Measurements from ENCODE around the gene TEDC2. TPM values are rescaled to one million over a fixed set of nuclear protein-coding genes. Genes with fewer than 3 reads are reported as not detected.
A peak's percentile ranks its signal among the peaks of the same experiment; 100 is the strongest.

TEDC2 gene
- polyA plus RNA-seq, 2 of the 4 experiments (the other 2 are of a cell fraction): 9.5 to 22.6 TPM

- ATAC-seq (no peak), FAIRE-seq (no peak), DNase-seq (ENCODE audit: low read depth in 1 of 2, low spot score in 1 of 2) (no peak)
- peak overlapping the region; percentile 29; the same call in 1 of the 3 replicates for H3K4me2 ChIP-seq
- no peak overlapping the region for H3K27ac ChIP-seq
- no peaks in the 10 kb centered on the region for H3K9me3 ChIP-seq
- H3K4me1 ChIP-seq: peaks cover 45% of the 10 kb centered on the region
- ChIA-PET CTCF (interaction anchor here (1.3 kb wide), 1 partner anchor 32 kb away, joined by 3 read pairs; no protein-coding TSS in a partner anchor), POLR2A (no interaction called here)
- 93% methylated on average over 25 of the region's 61 CpGs for WGBS (ENCODE audit: missing lambda C conversion rate)
- peak; percentile 27; the same call in 1 of the 2 replicates for TF ChIP-seq PBX3 (IDR thresholded peaks at IDR 0.05)
- TF ChIP-seq FOSL2 (IDR thresholded peaks at IDR 0.05): no peak
- no peak for TF ChIP-seq FOSL2 (CRISPR knock-in tag; IDR thresholded peaks at IDR 0.05)
- H3K4me3 ChIP-seq: no peak overlapping the region
Measured at GRCh38 chr16:2471653-2472487, 12.0 kb downstream of the TEDC2 start.

- TF ChIP-seq POLR2A (IDR thresholded peaks at IDR 0.05; ENCODE audit: low read length) (peak; percentile 20; the same call in 1 of the 2 replicates), KDM1A (IDR thresholded peaks at IDR 0.05; ENCODE audit: low read depth) (no peak), MAFK (IDR thresholded peaks at IDR 0.05; ENCODE audit: partially characterized antibody) (no peak)
- Histone ChIP-seq H3K4me2 (no peak overlapping the region), H3K9me3 (no peaks in the 10 kb centered on the region), H3K27ac (no peak overlapping the region), H3K4me3 (no peak overlapping the region), H3K4me1 (peaks cover 42% of the 10 kb centered on the region)
- DNase-seq (ENCODE audit: low read depth in 1 of 2, low spot score in 1 of 2) (no peak), FAIRE-seq (no peak), ATAC-seq (no peak)
- ChIA-PET CTCF (interaction anchor here (0.8 to 1.3 kb wide), 4 partner anchors 10 to 221 kb away, joined by 3 to 4 read pairs (median 3); partner anchors contain the start of genes CCNF and ECI1), POLR2A (no interaction called here)
- WGBS (ENCODE audit: missing lambda C conversion rate): 97% methylated on average over 17 of the region's 27 CpGs
Measured at GRCh38 chr16:2472488-2472864, 12.6 kb downstream of the TEDC2 start.

GRCh38 chr16:2472885-2473445 lies 13.1 kb downstream of the TEDC2 start:
- ATAC-seq (no peak), FAIRE-seq (no peak), DNase-seq (ENCODE audit: low read depth in 1 of 2, low spot score in 1 of 2) (no peak)
- Histone ChIP-seq H3K27ac (peak overlapping the region; percentile 97 to 99; a peak in 5 of 6 replicates), H3K4me3 (peak overlapping the region; percentile 98), H3K4me1 (peaks cover 41% of the 10 kb centered on the region), H3K9me3 (no peaks in the 10 kb centered on the region), H3K4me2 (peak overlapping the region; percentile 100)
- POLR2A ChIA-PET: interaction anchor here (0.6 kb wide), 1 partner anchor 204 kb away, joined by 4 read pairs; no protein-coding TSS in a partner anchor
- CTCF ChIA-PET: interaction anchor here (0.6 to 2.8 kb wide), 8 partner anchors 10 to 221 kb away, joined by 3 to 17 read pairs (median 4); partner anchors contain the start of genes ABCA3, CCNF, ECI1 and TEDC2
- TF ChIP-seq SREBF2 (IDR thresholded peaks at IDR 0.05): no peak
- WGBS (ENCODE audit: missing lambda C conversion rate): 88% methylated on average over 14 of the region's 14 CpGs

DNA sequence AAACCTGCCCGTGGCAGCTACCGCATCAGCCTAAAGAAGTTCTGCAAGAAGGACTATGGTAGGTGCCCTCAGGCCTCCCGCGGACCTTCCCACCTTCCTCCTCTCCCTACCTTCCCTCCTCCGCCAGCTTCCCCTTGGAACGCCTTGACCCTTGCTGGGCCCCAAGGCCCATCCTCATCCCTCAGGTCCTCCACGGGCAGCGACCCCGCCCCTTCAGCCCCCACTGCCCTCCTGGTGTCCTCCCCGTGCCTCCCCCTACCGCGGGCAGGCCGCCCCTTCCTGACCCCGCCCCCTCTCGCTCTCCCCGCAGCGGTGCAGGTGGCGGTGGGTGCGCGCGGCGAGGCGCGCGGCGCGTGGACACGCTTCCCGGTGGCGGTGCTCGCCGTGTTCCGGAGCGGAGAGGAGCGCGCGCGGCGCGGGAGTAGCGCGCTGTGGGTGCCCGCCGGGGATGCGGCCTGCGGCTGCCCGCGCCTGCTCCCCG lies 13.6 kb downstream of the TEDC2 start:
- peak in 1 of 2 experiments; percentile 31 for DNase-seq (ENCODE audit: low read depth in 1 of 2, low spot score in 1 of 2)
- TF ChIP-seq GATA3 (IDR thresholded peaks at IDR 0.05; ENCODE audit: borderline replicate concordance) (no peak), SMC3 (IDR thresholded peaks at IDR 0.05) (no peak), HEYL (CRISPR knock-in tag; IDR thresholded peaks at IDR 0.05) (no peak), HOXB5 (CRISPR knock-in tag; IDR thresholded peaks at IDR 0.05) (no peak), TFCP2L1 (CRISPR knock-in tag; IDR thresholded peaks at IDR 0.05) (no peak), ATOH8 (CRISPR knock-in tag; IDR thresholded peaks at IDR 0.05; ENCODE audit: low read depth) (no peak), PBX3 (IDR thresholded peaks at IDR 0.05) (0 out of 2 replicates have a peak, but pooled peaks have one; percentile 42), POLR2A (IDR thresholded peaks at IDR 0.05; ENCODE audit: low read length) (no peak)
- FAIRE-seq: no peak
- Histone ChIP-seq H3K4me1 (peaks cover 35% of the 10 kb centered on the region), H3K27ac (peak overlapping the region; percentile 97 to 99), H3K9me3 (no peaks in the 10 kb centered on the region), H3K4me2 (peak overlapping the region; percentile 100), H3K4me3 (peak overlapping the region; percentile 98)
- POLR2A ChIA-PET: interaction anchor here (0.6 to 1.9 kb wide), 2 partner anchors 43 to 205 kb away, joined by 4 to 9 read pairs; partner anchors contain the start of gene CCNF
- 35% methylated on average over 8 of the region's 49 CpGs for WGBS (ENCODE audit: missing lambda C conversion rate)
- CTCF ChIA-PET: interaction anchor here (0.6 to 2.8 kb wide), 8 partner anchors 9 to 222 kb away, joined by 3 to 17 read pairs (median 4); partner anchors contain the start of genes ABCA3, CCNF, ECI1 and TEDC2
- peak in 1 of 2 experiments; percentile 0; a peak in 1 of 6 replicates for ATAC-seq
